ENCODE data around the gene WDR36.

DNA sequence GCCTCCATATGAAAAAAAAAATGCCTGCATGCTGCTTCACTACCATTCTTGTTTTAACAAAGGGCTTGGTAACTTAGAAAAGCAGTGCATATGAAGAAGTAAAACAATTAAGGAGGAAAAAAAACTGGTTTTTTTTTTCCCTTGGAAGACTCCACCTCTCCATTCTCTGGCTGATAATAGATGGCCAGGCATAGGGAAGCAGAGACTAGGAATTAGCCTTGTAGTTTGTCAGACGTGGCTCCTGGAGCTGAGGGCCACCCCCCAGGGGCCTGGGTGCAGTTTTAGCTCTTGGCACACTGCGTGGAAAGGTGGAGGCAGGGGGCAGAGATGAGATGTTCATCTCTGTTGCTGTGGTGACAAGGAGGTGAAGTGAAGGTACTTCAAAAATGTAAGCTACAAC is 42.7 kb downstream of the WDR36 start:
- TF ChIP-seq POLR2A (IDR thresholded peaks at IDR 0.05; ENCODE audit: low read depth, low read length) = no peak
- TF ChIP-seq TAF1 (IDR thresholded peaks at IDR 0.05; ENCODE audit: low read depth, low read length) = no peak
- no peak for TF ChIP-seq POLR2AphosphoS5 (IDR thresholded peaks at IDR 0.05; ENCODE audit: low read depth, low read length)

Measured in GM12891 (cell line).